GM23338 (cell line): ENCODE results near the gene RASL12.

Experiments
- EZH2phosphoT487 ChIP-seq: fragments of 200-600 bp; sonication (generic); IDR thresholded peaks from one replicate; pipeline ENCODE4 v1.8.1; 2018; ENCODE audit warnings: antibody characterized with exemption; ENCODE audit not compliant: unreplicated experiment
- JUNB ChIP-seq: IDR thresholded peaks from one replicate; pipeline ENCODE4 v1.6.1; 2016; ENCODE audit warnings: antibody characterized with exemption; ENCODE audit not compliant: unreplicated experiment
- POLR2AphosphoS5 ChIP-seq: IDR thresholded peaks from 2 replicates; pipeline ENCODE4 v1.6.1; 2016; ENCODE audit warnings: antibody characterized with exemption, low read depth

DNA sequence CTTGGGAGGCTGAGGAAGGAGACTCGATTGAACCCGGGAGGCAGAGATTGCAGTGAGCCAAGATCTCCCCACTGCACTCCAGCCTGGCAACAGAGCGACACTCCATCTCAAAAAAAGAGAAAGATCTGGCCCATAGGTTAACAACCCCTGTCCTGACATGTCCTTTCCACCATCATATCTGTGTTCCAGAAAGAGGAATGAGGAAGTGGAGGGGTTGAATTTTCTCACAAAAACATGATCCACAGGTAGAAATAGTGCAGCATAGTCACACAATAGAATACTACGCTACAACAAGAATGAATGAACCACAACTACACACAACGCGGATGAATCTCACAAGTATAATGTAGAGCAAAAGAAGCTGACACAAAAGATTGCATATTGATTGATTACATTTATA is 27.3 kb downstream of the RASL12 start:
- no peak for TF ChIP-seq JUNB
- TF ChIP-seq EZH2phosphoT487 = no peak
- no peak for TF ChIP-seq POLR2AphosphoS5
